ENCODE data around the gene TGFBR2.

TGFBR2 gene

GRCh38 chr3:30606301-30607031 is at the start of gene TGFBR2:
TGFBR2 (plus strand) TSS chr3:30606601; CDS start chr3:30606884, 283 bp downstream.
- Histone ChIP-seq H3K9ac (ENCODE audit: insufficient read length) (peak within 1 kb of the TSS; percentile 32), H3K9me3 (ENCODE audit: low read depth, low read length) (no peaks in the 10 kb centered on the region), H3K27ac (no peak within 1 kb of the TSS), H3K36me3 (ENCODE audit: insufficient read depth, low read length) (no peaks in the 10 kb centered on the region), H3K4me3 (peak within 1 kb of the TSS; percentile 74)
- no peak for DNase-seq (ENCODE audit: low read depth, low spot score)
- no peak for TF ChIP-seq EZH2 (IDR thresholded peaks at IDR 0.05)
- TF ChIP-seq POLR2AphosphoS5 (IDR thresholded peaks at IDR 0.05; ENCODE audit: borderline replicate concordance, low read depth, low read length) = no peak
- no peak for TF ChIP-seq FOXP2 (optimal IDR thresholded peaks at IDR 0.05; ENCODE audit: control extremely low read depth, extremely low read length, insufficient read depth)

- TF ChIP-seq FOXP2 (optimal IDR thresholded peaks at IDR 0.05; ENCODE audit: control extremely low read depth, extremely low read length, insufficient read depth) (no peak), POLR2AphosphoS5 (IDR thresholded peaks at IDR 0.05; ENCODE audit: borderline replicate concordance, low read depth, low read length) (no peak), EZH2 (IDR thresholded peaks at IDR 0.05) (no peak)
- no peaks in the 10 kb centered on the region for H3K9me3 ChIP-seq (ENCODE audit: low read depth, low read length)
- no peak overlapping the region for H3K4me3 ChIP-seq
- H3K36me3 ChIP-seq (ENCODE audit: insufficient read depth, low read length) = no peaks in the 10 kb centered on the region
- no peak overlapping the region for H3K27ac ChIP-seq
- no peak for DNase-seq (ENCODE audit: low read depth, low spot score)
- H3K9ac ChIP-seq (ENCODE audit: insufficient read length) = no peak overlapping the region
Measured at GRCh38 chr3:30557746-30558303, 48.6 kb upstream of the TGFBR2 start.

GRCh38 chr3:30563956-30564355 is 42.4 kb upstream of the TGFBR2 start:
- Histone ChIP-seq H3K9me3 (ENCODE audit: low read depth, low read length) (no peaks in the 10 kb centered on the region), H3K9ac (ENCODE audit: insufficient read length) (no peak overlapping the region), H3K4me3 (no peak overlapping the region), H3K36me3 (ENCODE audit: insufficient read depth, low read length) (no peaks in the 10 kb centered on the region), H3K27ac (no peak overlapping the region)
- DNase-seq (ENCODE audit: low read depth, low spot score) = no peak
- TF ChIP-seq EZH2 (IDR thresholded peaks at IDR 0.05) (no peak), POLR2AphosphoS5 (IDR thresholded peaks at IDR 0.05; ENCODE audit: borderline replicate concordance, low read depth, low read length) (no peak), FOXP2 (optimal IDR thresholded peaks at IDR 0.05; ENCODE audit: control extremely low read depth, extremely low read length, insufficient read depth) (no peak)

- H3K9ac ChIP-seq (ENCODE audit: insufficient read length) = no peak overlapping the region
- no peak overlapping the region for H3K27ac ChIP-seq
- DNase-seq (ENCODE audit: low read depth, low spot score) = no peak
- H3K9me3 ChIP-seq (ENCODE audit: low read depth, low read length) = no peaks in the 10 kb centered on the region
- no peak overlapping the region for H3K4me3 ChIP-seq
- TF ChIP-seq EZH2 (IDR thresholded peaks at IDR 0.05) = no peak
- no peak for TF ChIP-seq FOXP2 (optimal IDR thresholded peaks at IDR 0.05; ENCODE audit: control extremely low read depth, extremely low read length, insufficient read depth)
- no peak for TF ChIP-seq POLR2AphosphoS5 (IDR thresholded peaks at IDR 0.05; ENCODE audit: borderline replicate concordance, low read depth, low read length)
- no peaks in the 10 kb centered on the region for H3K36me3 ChIP-seq (ENCODE audit: insufficient read depth, low read length)
Measured at GRCh38 chr3:30567139-30567753, 39.2 kb upstream of the TGFBR2 start.

GRCh38 chr3:30576946-30577345 is 29.5 kb upstream of the TGFBR2 start:
- no peaks in the 10 kb centered on the region for H3K36me3 ChIP-seq (ENCODE audit: insufficient read depth, low read length)
- no peak overlapping the region for H3K4me3 ChIP-seq
- no peaks in the 10 kb centered on the region for H3K9me3 ChIP-seq (ENCODE audit: low read depth, low read length)
- no peak overlapping the region for H3K27ac ChIP-seq
- no peak for TF ChIP-seq POLR2AphosphoS5 (IDR thresholded peaks at IDR 0.05; ENCODE audit: borderline replicate concordance, low read depth, low read length)
- TF ChIP-seq EZH2 (IDR thresholded peaks at IDR 0.05) = no peak
- TF ChIP-seq FOXP2 (optimal IDR thresholded peaks at IDR 0.05; ENCODE audit: control extremely low read depth, extremely low read length, insufficient read depth) = no peak
- DNase-seq (ENCODE audit: low read depth, low spot score) = no peak
- H3K9ac ChIP-seq (ENCODE audit: insufficient read length) = no peak overlapping the region

GRCh38 chr3:30577788-30578187 is 28.6 kb upstream of the TGFBR2 start:
- TF ChIP-seq POLR2AphosphoS5 (IDR thresholded peaks at IDR 0.05; ENCODE audit: borderline replicate concordance, low read depth, low read length) (no peak), EZH2 (IDR thresholded peaks at IDR 0.05) (no peak), FOXP2 (optimal IDR thresholded peaks at IDR 0.05; ENCODE audit: control extremely low read depth, extremely low read length, insufficient read depth) (no peak)
- Histone ChIP-seq H3K27ac (no peak overlapping the region), H3K9me3 (ENCODE audit: low read depth, low read length) (no peaks in the 10 kb centered on the region), H3K4me3 (no peak overlapping the region), H3K36me3 (ENCODE audit: insufficient read depth, low read length) (no peaks in the 10 kb centered on the region), H3K9ac (ENCODE audit: insufficient read length) (no peak overlapping the region)
- no peak for DNase-seq (ENCODE audit: low read depth, low spot score)

GRCh38 chr3:30578479-30578878 is 27.9 kb upstream of the TGFBR2 start:
- no peak for DNase-seq (ENCODE audit: low read depth, low spot score)
- Histone ChIP-seq H3K27ac (no peak overlapping the region), H3K36me3 (ENCODE audit: insufficient read depth, low read length) (no peaks in the 10 kb centered on the region), H3K4me3 (no peak overlapping the region), H3K9ac (ENCODE audit: insufficient read length) (no peak overlapping the region), H3K9me3 (ENCODE audit: low read depth, low read length) (no peaks in the 10 kb centered on the region)
- TF ChIP-seq EZH2 (IDR thresholded peaks at IDR 0.05) (no peak), FOXP2 (optimal IDR thresholded peaks at IDR 0.05; ENCODE audit: control extremely low read depth, extremely low read length, insufficient read depth) (no peak), POLR2AphosphoS5 (IDR thresholded peaks at IDR 0.05; ENCODE audit: borderline replicate concordance, low read depth, low read length) (no peak)

GRCh38 chr3:30578986-30579579 is 27.3 kb upstream of the TGFBR2 start:
- no peak for DNase-seq (ENCODE audit: low read depth, low spot score)

More at GRCh38 chr3:30578986-30579579, 27.3 kb upstream of the TGFBR2 start:
- TF ChIP-seq EZH2 (IDR thresholded peaks at IDR 0.05) (no peak), FOXP2 (optimal IDR thresholded peaks at IDR 0.05; ENCODE audit: control extremely low read depth, extremely low read length, insufficient read depth) (no peak)
- Histone ChIP-seq H3K36me3 (ENCODE audit: insufficient read depth, low read length) (no peaks in the 10 kb centered on the region), H3K9me3 (ENCODE audit: low read depth, low read length) (no peaks in the 10 kb centered on the region), H3K4me3 (no peak overlapping the region), H3K9ac (ENCODE audit: insufficient read length) (no peak overlapping the region), H3K27ac (no peak overlapping the region)

Data from SK-N-MC (cell line).